HepG2 (cell line): ENCODE measurements around the gene BLOC1S1. TPM values are rescaled to one million over a fixed set of nuclear protein-coding genes. Genes with fewer than 3 reads are reported as not detected.

Source experiments
- ATAC-seq: fragments of 200-7000 bp; cut with Tn5 transposase; 3 replicates; pipeline ENCODE4 v1.9.1; 2020; ENCODE audit warnings: mild to moderate bottlenecking, moderate library complexity
- BruUV-seq: library from RNA; stranded (reverse); fragments of 400-500 nt; replicated peaks from 2 replicates; lab custom pipeline; 2021; lab: Mats Ljungman, UMichigan
- CTCF ChIA-PET: fragments of 300-600 bp; formaldehyde crosslinking; extraction: SDS; loops from one replicate; lab custom pipeline; 2021; ENCODE audit warnings: low total read pairs, inconsistent platforms, low intra/inter-chr PET ratio; lab: Yijun Ruan, JAX
- POLR2A ChIA-PET: fragments of 350-600 bp; sonication (Branson Sonifier 250); formaldehyde crosslinking; loops from one replicate; lab custom pipeline; 2020; ENCODE audit warnings: antibody characterized with exemption, inconsistent platforms; lab: Yijun Ruan, JAX
- DNase-seq: peaks from one replicate; pipeline ENCODE4 v3.0.0-alpha.2; 2015; ENCODE audit warnings: low spot score
- FAIRE-seq: peaks from 3 replicates; lab custom pipeline; 2011; peaks lifted over from hg19 to GRCh38; lab: Jason Lieb, UNC
- H2AFZ ChIP-seq: one replicate; pipeline ENCODE4 v1.6.1; 2011; ENCODE audit warnings: low read length, inconsistent platforms
- H3K27ac ChIP-seq: fragments of 300-600 bp; 3 replicates; pipeline ENCODE4 v1.8.0; 2011; ENCODE audit warnings: mixed run types, mild to moderate bottlenecking, mixed read lengths, low read length, inconsistent platforms; ENCODE audit not compliant: insufficient read depth; ENCODE audit errors: extremely low read length
- H3K27me3 ChIP-seq, 2 experiments: fragments of 200-600 bp in 1 of 2; 2 replicates in 1 of 2; 3 replicates in 1 of 2; pipeline versions ENCODE4 v1.6.0 to v1.8.0; 2011; ENCODE audit warnings: low read length in 2 of 2, mild to moderate bottlenecking in 2 of 2, moderate library complexity in 2 of 2, inconsistent platforms in 1 of 2; ENCODE audit not compliant: insufficient read depth in 2 of 2, control insufficient read depth in 1 of 2
- H3K36me3 ChIP-seq, 2 experiments: fragments of 200-600 bp in 1 of 2; replicated peaks in 1 of 2; 2 replicates in 1 of 2; 3 replicates in 1 of 2; pipeline versions ENCODE4 v1.5.1 to v1.8.0; 2011; ENCODE audit warnings: low read length in 2 of 2, inconsistent platforms in 1 of 2; ENCODE audit not compliant: insufficient read depth in 2 of 2, control insufficient read depth in 1 of 2
- H3K4me1 ChIP-seq: 2 replicates; pipeline ENCODE4 v1.5.1; 2012; ENCODE audit warnings: low read length, inconsistent platforms; ENCODE audit not compliant: insufficient read depth
- H3K4me2 ChIP-seq: 2 replicates; pipeline ENCODE4 v1.6.0; 2011; ENCODE audit warnings: low read depth, low read length, inconsistent platforms
- H3K4me3 ChIP-seq, 3 experiments: fragments of 200-600 bp in 1 of 3; sonication (generic), shearing (Covaris generic) in 1 of 3; replicated peaks in 1 of 3; 2 replicates each; pipeline ENCODE4 v1.5.1; 2011 to 2016; ENCODE audit warnings: low read length in 3 of 3, inconsistent platforms in 2 of 3, low read depth in 2 of 3, mild to moderate bottlenecking in 2 of 3, control low read depth in 1 of 3, mixed read lengths in 1 of 3; ENCODE audit not compliant: insufficient read depth in 1 of 3
- H3K79me2 ChIP-seq: one replicate; pipeline ENCODE4 v1.6.1; 2011; ENCODE audit warnings: low read length, inconsistent platforms; ENCODE audit not compliant: insufficient read depth
- H3K9ac ChIP-seq: 2 replicates; pipeline ENCODE4 v1.6.0; 2011; ENCODE audit warnings: mild to moderate bottlenecking, low read depth, low read length, inconsistent platforms; ENCODE audit not compliant: insufficient read depth
- H3K9me3 ChIP-seq: 2 replicates; pipeline ENCODE4 v1.5.1; 2012; ENCODE audit warnings: mild to moderate bottlenecking, low read length
- H4K20me1 ChIP-seq: 2 replicates; pipeline ENCODE4 v1.6.0; 2011; ENCODE audit warnings: inconsistent platforms, mild to moderate bottlenecking, low read length, moderate library complexity; ENCODE audit not compliant: insufficient read depth
- ATF1 ChIP-seq: IDR thresholded peaks from 2 replicates; pipeline ENCODE4 v1.6.1; 2016; ENCODE audit warnings: mild to moderate bottlenecking, control low read depth
- GFI1 ChIP-seq: sonication (generic); formaldehyde crosslinking; IDR thresholded peaks from 2 replicates; pipeline ENCODE4 v1.5.0; 2020; ENCODE audit warnings: missing genetic modification reagents, mild to moderate bottlenecking, borderline replicate concordance
- SIX1 ChIP-seq: sonication (generic); formaldehyde crosslinking; IDR thresholded peaks from 2 replicates; pipeline ENCODE4 v1.4.0; 2020; ENCODE audit warnings: missing genetic modification reagents, borderline replicate concordance
- ZNF770 ChIP-seq: sonication (generic); formaldehyde crosslinking; IDR thresholded peaks from 2 replicates; pipeline ENCODE4 v1.5.0; 2020; ENCODE audit warnings: mild to moderate bottlenecking, missing genetic modification reagents
- WGBS: methylation state at CpG from one replicate; pipeline ENCODE4 v1.1.6; 2017; ENCODE audit warnings: low lambda C conversion rate; 5-methylcytosine and 5-hydroxymethylcytosine counted together
- in situ Hi-C: cut with HindIII; loops from 2 replicates; pipeline ENCODE4 v1.10.0; 2017; ENCODE audit warnings: low pct_unique_long_range_greater_than_20kb; ENCODE audit not compliant: extremely low pct_ligation_motif_present
- intact Hi-C: fragments of 100-400 bp; cut with micrococcal nuclease; formaldehyde crosslinking; loops from one replicate; pipeline ENCODE4 v1.10.0; 2022; ENCODE audit not compliant: unreplicated experiment
- polyA plus RNA-seq, 8 experiments: library from polyadenylated mRNA; depleted of rRNA in 3 of 8; stranded (reverse) in 7 of 8; unstranded in 1 of 8; fragments of >200 nt; fragmentation: Illumina TruSeq in 4 of 8; extraction: Trizol in 4 of 8; gene quantifications; 2 replicates each; pipeline versions ENCODE4 v1.2.1 to v1.2.3, GENCODE V29; 2011 to 2016; ENCODE audit warnings: low read depth in 4 of 8, missing spikeins in 1 of 8, mixed read lengths in 1 of 8; ENCODE audit not compliant: insufficient read depth in 1 of 8
- total RNA-seq, 5 experiments: library from RNA; depleted of rRNA; stranded (reverse); fragments of >200 nt; fragmentation: Illumina TruSeq; extraction: Trizol; gene quantifications; 2 replicates each; pipeline ENCODE4 v1.2.3, GENCODE V29; 2016; ENCODE audit warnings: low read depth in 1 of 5

Gene BLOC1S1
- total and polyA plus RNA-seq, 2 of the 13 experiments (the other 11 are each of a cell fraction or from before 2014, with no cell fraction given), result 55.1 to 95.3 TPM

GRCh38 chr12:55692631-55693322 is 23.1 kb upstream of the BLOC1S1 start:
- CTCF ChIA-PET, result no interaction called here
- intact Hi-C loops, result no loop called here
- no peak overlapping the region for H3K27ac ChIP-seq
- H3K27me3 ChIP-seq, result no peaks in the 10 kb centered on the region
- WGBS, result 67% methylated on average over 8 of the region's 12 CpGs
- no peak for ATAC-seq
- peaks cover 26% of the 10 kb centered on the region for H3K4me1 ChIP-seq
- in situ Hi-C loops, result no loop called here
- no peak for FAIRE-seq
- no peak for DNase-seq
- TF ChIP-seq SIX1 (CRISPR knock-in tag), result no peak
- TF ChIP-seq ATF1, result no peak
- no peak for TF ChIP-seq GFI1
- no peak for TF ChIP-seq ZNF770 (CRISPR knock-in tag)
- H3K79me2 ChIP-seq, result no peaks in the 10 kb centered on the region
- POLR2A ChIA-PET, result no interaction called here
- H3K4me2 ChIP-seq, result no peak overlapping the region
- H3K9me3 ChIP-seq, result no peaks in the 10 kb centered on the region
- H3K36me3 ChIP-seq, result no peaks in the 10 kb centered on the region
- no peak overlapping the region for H3K4me3 ChIP-seq
- H2AFZ ChIP-seq, result no peak overlapping the region
- no peak overlapping the region for H3K9ac ChIP-seq
- H4K20me1 ChIP-seq, result no peaks in the 10 kb centered on the region
- no TSS peak for BruUV-seq
